SH-SY5Y (cell line): ENCODE data around the gene PNPLA2.

Source experiments
- GATA2 ChIP-seq: IDR thresholded peaks from 2 replicates; pipeline ENCODE4 v1.6.1; 2011; ENCODE audit warnings: mild to moderate bottlenecking, low read depth, low read length
- GATA3 ChIP-seq: IDR thresholded peaks from 2 replicates; pipeline ENCODE4 v1.6.1; 2011; ENCODE audit warnings: low read depth, mild to moderate bottlenecking, low read length, moderate library complexity

- TF ChIP-seq GATA2 (no peak), GATA3 (no peak)
Measured at GRCh38 chr11:871472-871871, 52.8 kb downstream of the PNPLA2 start.
